GM21737 (cell line): ENCODE data around the gene MAP4K4.

Source experiments
- ATAC-seq: cut with Tn5 transposase; IDR thresholded peaks from one replicate; pipeline ENCODE4 v1.9.1; 2021; ENCODE audit warnings: mild to moderate bottlenecking, moderate library complexity; ENCODE audit not compliant: unreplicated experiment

MAP4K4 gene

GRCh38 chr2:101697124-101698013, at the start of gene MAP4K4:
MAP4K4 (plus strand) TSS chr2:101697707; CDS start chr2:101698081, 374 bp downstream.
- no peak for ATAC-seq

- no peak for ATAC-seq
These were observed 44.0 kb upstream of the MAP4K4 start for GRCh38 chr2:101653469-101653868.

- no peak for ATAC-seq
These were observed 41.6 kb upstream of the MAP4K4 start for GRCh38 chr2:101655702-101656422.

GRCh38 chr2:101657787-101658186, 39.7 kb upstream of the MAP4K4 start:
- no peak for ATAC-seq

GRCh38 chr2:101658387-101658786, 39.1 kb upstream of the MAP4K4 start:
- no peak for ATAC-seq

- no peak for ATAC-seq
These were observed 32.2 kb upstream of the MAP4K4 start for GRCh38 chr2:101665312-101665711.

GRCh38 chr2:101667823-101668222, 29.7 kb upstream of the MAP4K4 start:
- ATAC-seq: no peak

- ATAC-seq: no peak
These were observed 25.5 kb upstream of the MAP4K4 start for GRCh38 chr2:101672047-101672446.

- no peak for ATAC-seq
These were observed 23.6 kb upstream of the MAP4K4 start for GRCh38 chr2:101673920-101674319.

GRCh38 chr2:101675512-101675911, 22.0 kb upstream of the MAP4K4 start:
- ATAC-seq: no peak

GRCh38 chr2:101676674-101677073, 20.8 kb upstream of the MAP4K4 start:
- ATAC-seq: no peak

GRCh38 chr2:101677658-101678057, 19.8 kb upstream of the MAP4K4 start:
- no peak for ATAC-seq

- ATAC-seq: no peak
These were observed 19.1 kb upstream of the MAP4K4 start for GRCh38 chr2:101678379-101678778.

- no peak for ATAC-seq
These were observed 18.3 kb upstream of the MAP4K4 start for GRCh38 chr2:101679037-101679726.

- ATAC-seq: no peak
These were observed 17.6 kb upstream of the MAP4K4 start for GRCh38 chr2:101679801-101680487.

- no peak for ATAC-seq
These were observed 15.2 kb upstream of the MAP4K4 start for GRCh38 chr2:101682311-101682710.

- no peak for ATAC-seq
These were observed 13.2 kb upstream of the MAP4K4 start for GRCh38 chr2:101684313-101684712.

- no peak for ATAC-seq
These were observed 9.2 kb upstream of the MAP4K4 start for GRCh38 chr2:101688261-101688660.

GRCh38 chr2:101689114-101689825, 8.2 kb upstream of the MAP4K4 start:
- no peak for ATAC-seq

- no peak for ATAC-seq
These were observed 6.9 kb upstream of the MAP4K4 start for GRCh38 chr2:101690547-101691152.
